ENCODE data around the gene GOLGA6L25.
"Not testable (repeated sequence)": the region's sequence is repeated elsewhere in the genome, so short reads cannot be mapped to it uniquely, and the experiment has no call there.

The GOLGA6L25 gene

GRCh38 chr15:28553268-28553667, at the start of gene GOLGA6L25:
TSS of gene GOLGA6L25 (plus strand) at chr15:28553568. CDS start at chr15:28553629, 61 bp downstream.
- not testable (repeated sequence) for DNase-seq

GRCh38 chr15:28508217-28508889, 45.0 kb upstream of the GOLGA6L25 start:
- not testable (repeated sequence) for DNase-seq

GRCh38 chr15:28514128-28514527, 39.2 kb upstream of the GOLGA6L25 start:
- not testable (repeated sequence) for DNase-seq

- not testable (repeated sequence) for DNase-seq
Measured at GRCh38 chr15:28515208-28515607, 38.2 kb upstream of the GOLGA6L25 start.

GRCh38 chr15:28532954-28533353, 20.4 kb upstream of the GOLGA6L25 start, which contains the start of gene GOLGA8G:
TSS of gene GOLGA8G (minus strand) at chr15:28532971. CDS start at chr15:28532909, 62 bp downstream.
- DNase-seq, result not testable (repeated sequence)

GRCh38 chr15:28573351-28573750, 20.0 kb downstream of the GOLGA6L25 start:
- not testable (repeated sequence) for DNase-seq

- DNase-seq, result not testable (repeated sequence)
Measured at GRCh38 chr15:28588977-28589606, 35.7 kb downstream of the GOLGA6L25 start.

- not testable (repeated sequence) for DNase-seq
Measured at GRCh38 chr15:28589769-28590168, 36.4 kb downstream of the GOLGA6L25 start.

GRCh38 chr15:28592395-28592794, 39.0 kb downstream of the GOLGA6L25 start:
- not testable (repeated sequence) for DNase-seq

GRCh38 chr15:28593424-28594129, 40.2 kb downstream of the GOLGA6L25 start:
- DNase-seq, result not testable (repeated sequence)

- DNase-seq, result not testable (repeated sequence)
Measured at GRCh38 chr15:28597471-28597870, 44.1 kb downstream of the GOLGA6L25 start.

- DNase-seq, result not testable (repeated sequence)
Measured at GRCh38 chr15:28598209-28598608, 44.8 kb downstream of the GOLGA6L25 start.

GRCh38 chr15:28602152-28602551, 48.8 kb downstream of the GOLGA6L25 start:
- not testable (repeated sequence) for DNase-seq

Data from cerebellar nuclear complex (tissue), 1 donor.